ENCODE data around the gene EID2B. TPM values are rescaled to one million over a fixed set of nuclear protein-coding genes. Genes with fewer than 3 reads are reported as not detected.

The EID2B gene
- total RNA-seq, 1 experiment from 2014 or later: 4.0 TPM

- Histone ChIP-seq H3K4me3 (ENCODE audit: insufficient read depth, low read depth, low read length) (peak overlapping the region; percentile 80), H3K36me3 (replicated peaks; ENCODE audit: control insufficient read depth, insufficient read depth, low read length) (no peaks in the 10 kb centered on the region; the same call in none of the 2 replicates), H3K27me3 (ENCODE audit: control insufficient read depth, insufficient read depth, low read length) (peaks cover 34% of the 10 kb centered on the region)
- no peak for DNase-seq
Observed at GRCh38 chr19:39516270-39516669, 16.4 kb downstream of the EID2B start.

DNA sequence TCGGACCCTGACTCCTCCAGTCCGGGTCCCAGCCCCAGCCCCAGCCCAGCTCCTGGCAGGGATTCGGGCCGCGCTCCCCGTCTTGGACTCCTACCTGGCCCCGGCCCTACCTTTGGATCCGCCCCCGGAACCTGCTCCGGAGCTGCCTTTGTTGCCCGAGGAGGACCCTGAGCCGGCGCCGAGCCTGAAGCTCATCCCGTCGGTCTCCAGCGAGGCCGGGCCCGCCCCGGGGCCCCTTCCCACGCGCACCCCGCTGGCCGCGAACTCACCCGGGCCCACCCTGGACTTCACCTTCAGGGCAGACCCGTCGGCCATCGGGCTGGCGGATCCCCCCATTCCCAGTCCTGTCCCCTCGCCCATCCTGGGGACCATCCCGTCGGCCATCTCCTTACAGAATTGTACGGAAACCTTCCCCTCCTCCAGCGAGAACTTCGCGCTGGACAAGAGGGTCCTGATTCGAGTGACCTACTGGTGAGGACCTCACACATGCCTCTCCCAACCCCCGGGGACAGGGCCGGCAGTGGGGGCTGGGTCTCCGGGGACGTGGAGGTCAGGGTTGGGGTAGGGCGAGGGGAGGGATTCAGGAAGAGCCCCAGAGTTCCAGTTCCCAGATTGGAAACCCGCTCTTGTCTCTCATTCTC, 17.0 kb downstream of the EID2B start:
- Histone ChIP-seq H3K27me3 (ENCODE audit: control insufficient read depth, insufficient read depth, low read length) (peaks cover 34% of the 10 kb centered on the region), H3K4me3 (ENCODE audit: insufficient read depth, low read depth, low read length) (peak overlapping the region; percentile 80), H3K36me3 (replicated peaks; ENCODE audit: control insufficient read depth, insufficient read depth, low read length) (no peaks in the 10 kb centered on the region; the same call in 1 of the 2 replicates)
- peak; percentile 92 for DNase-seq

DNA sequence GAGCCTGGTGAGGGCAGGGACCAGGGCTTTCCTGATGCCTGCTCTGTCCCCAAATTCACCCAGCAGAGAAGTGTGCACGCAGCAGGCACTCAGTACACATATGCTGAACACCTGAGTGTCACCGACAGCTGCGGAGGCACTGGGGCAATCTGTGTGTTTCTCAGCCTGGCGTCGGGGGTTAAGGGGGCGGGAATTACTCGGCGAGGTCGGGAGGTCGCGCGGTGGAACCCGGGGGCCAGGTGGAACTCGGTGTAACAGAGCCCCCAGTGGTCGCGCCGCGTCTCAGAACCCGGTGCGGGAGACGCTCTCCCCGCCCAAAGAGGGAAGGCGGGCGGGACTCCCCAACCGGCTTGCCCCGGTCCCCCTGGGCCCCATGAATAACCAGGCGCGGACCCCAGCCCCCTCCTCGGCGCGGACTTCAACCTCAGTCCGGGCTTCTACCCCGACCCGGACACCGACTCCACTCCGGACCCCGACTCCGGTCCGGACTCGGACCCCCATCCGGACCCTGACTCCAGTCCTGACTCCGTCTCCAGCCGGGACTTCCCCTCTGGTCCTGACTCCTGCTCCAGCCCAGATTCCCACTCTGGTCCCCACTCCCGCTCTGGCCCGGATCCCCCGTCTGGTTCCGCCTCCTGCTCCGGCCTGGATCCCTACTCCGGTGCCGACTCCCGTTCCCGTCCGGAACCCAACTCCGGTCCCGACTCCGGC, 17.7 kb downstream of the EID2B start, which contains the start of gene SELENOV:
SELENOV (plus strand) TSS at position 300 of the 711 bp plus-strand sequence; CDS start at position 374, 74 bp downstream.
- Histone ChIP-seq H3K4me3 (ENCODE audit: insufficient read depth, low read depth, low read length) (peak within 1 kb of the TSS; percentile 80), H3K36me3 (replicated peaks; ENCODE audit: control insufficient read depth, insufficient read depth, low read length) (no peaks in the 10 kb centered on the region; the same call in 1 of the 2 replicates), H3K27me3 (ENCODE audit: control insufficient read depth, insufficient read depth, low read length) (peaks cover 34% of the 10 kb centered on the region)
- peak; percentile 93 for DNase-seq

DNA sequence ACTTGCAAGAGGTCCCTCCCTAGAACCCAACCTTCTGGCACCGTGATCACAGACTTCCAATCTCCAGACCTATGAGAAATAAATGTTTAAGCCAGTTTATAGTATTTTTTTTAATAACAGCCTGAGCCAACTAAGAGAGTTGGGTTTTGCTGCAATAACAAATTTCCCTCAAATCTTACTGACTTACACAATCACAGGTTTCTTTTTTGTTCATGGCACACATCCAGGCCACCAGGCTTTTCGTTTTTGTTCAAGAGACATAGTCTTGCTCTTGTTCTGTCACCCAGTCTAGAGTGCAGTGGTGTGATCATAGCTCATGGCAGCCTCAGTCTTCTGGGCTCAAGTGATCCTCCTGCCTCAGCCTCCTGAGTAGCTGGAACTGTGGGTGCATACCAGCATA, 19.7 kb downstream of the EID2B start:
- Histone ChIP-seq H3K4me3 (ENCODE audit: insufficient read depth, low read depth, low read length) (no peak overlapping the region), H3K27me3 (ENCODE audit: control insufficient read depth, insufficient read depth, low read length) (peaks cover 47% of the 10 kb centered on the region), H3K36me3 (replicated peaks; ENCODE audit: control insufficient read depth, insufficient read depth, low read length) (no peaks in the 10 kb centered on the region)
- no peak for DNase-seq

DNA sequence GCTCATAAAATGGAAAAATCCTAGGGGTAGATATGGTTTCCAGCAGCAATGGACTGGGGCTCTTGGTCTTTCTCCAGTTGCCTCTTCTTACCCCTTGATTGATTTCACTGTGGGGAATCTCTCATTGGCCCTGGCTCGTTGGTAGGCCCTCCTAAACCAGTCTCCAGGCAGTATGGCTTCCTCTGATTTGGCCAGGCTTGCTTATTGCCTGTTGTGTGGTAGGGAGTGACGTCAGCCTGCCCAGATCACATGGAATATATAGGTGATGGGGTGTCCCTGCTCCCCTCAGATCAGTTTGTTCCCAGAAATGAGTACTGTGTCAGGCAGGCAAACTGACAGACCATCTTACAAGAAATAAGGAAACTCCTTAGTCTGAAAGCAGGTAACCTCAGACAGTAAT, 23.4 kb downstream of the EID2B start:
- Histone ChIP-seq H3K36me3 (replicated peaks; ENCODE audit: control insufficient read depth, insufficient read depth, low read length) (no peaks in the 10 kb centered on the region), H3K27me3 (ENCODE audit: control insufficient read depth, insufficient read depth, low read length) (peaks cover 61% of the 10 kb centered on the region), H3K4me3 (ENCODE audit: insufficient read depth, low read depth, low read length) (no peak overlapping the region)
- DNase-seq: no peak

DNA sequence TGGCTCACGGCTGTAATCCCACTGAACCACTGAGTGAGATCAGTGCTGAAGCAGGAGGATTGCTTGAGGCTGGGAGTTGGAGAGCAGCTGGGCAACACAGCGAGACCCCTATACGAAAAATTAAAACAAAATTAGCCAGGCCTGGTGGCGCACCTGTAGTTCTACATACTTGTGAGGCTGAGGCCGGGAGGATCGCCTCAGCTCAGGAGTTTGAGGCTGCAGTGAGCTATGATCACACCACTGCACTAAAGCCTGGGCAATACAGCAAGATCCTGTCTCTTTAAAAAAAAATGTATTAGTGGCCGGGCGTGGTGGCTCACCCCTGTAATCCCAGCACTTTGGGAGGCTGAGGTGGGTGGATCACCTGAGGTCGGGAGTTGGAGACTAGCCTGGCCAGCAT, 24.0 kb downstream of the EID2B start:
- no peak for DNase-seq
- no peak overlapping the region for H3K4me3 ChIP-seq (ENCODE audit: insufficient read depth, low read depth, low read length)
- peaks cover 61% of the 10 kb centered on the region for H3K27me3 ChIP-seq (ENCODE audit: control insufficient read depth, insufficient read depth, low read length)
- no peaks in the 10 kb centered on the region for H3K36me3 ChIP-seq (replicated peaks; ENCODE audit: control insufficient read depth, insufficient read depth, low read length)

DNA sequence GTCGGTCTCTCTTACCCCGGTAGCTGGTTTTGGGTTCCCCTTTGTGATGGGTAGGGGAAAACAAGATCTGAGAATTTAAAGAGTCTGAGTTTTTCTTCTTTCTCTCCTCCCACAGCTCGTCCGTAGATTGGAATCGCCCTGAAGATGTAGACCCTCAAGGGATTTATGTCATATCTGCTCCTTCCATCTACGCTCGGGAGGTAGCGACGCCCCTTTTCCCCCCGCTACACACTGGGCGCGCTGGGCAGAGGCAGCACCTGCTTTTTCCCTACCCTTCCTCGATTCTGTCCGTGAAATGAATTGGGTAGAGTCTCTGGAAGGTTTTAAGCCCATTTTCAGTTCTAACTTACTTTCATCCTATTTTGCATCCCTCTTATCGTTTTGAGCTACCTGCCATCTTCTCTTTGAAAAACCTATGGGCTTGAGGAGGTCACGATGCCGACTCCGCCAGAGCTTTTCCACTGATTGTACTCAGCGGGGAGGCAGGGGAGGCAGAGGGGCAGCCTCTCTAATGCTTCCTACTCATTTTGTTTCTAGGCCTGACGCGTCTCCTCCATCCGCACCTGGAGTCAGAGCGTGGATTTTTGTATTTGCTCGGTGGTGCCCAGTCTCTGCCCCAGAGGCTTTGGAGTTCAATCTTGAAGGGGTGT, 24.8 kb downstream of the EID2B start:
- no peak for DNase-seq
- no peaks in the 10 kb centered on the region for H3K36me3 ChIP-seq (replicated peaks; ENCODE audit: control insufficient read depth, insufficient read depth, low read length)
- H3K27me3 ChIP-seq (ENCODE audit: control insufficient read depth, insufficient read depth, low read length): peaks cover 61% of the 10 kb centered on the region
- H3K4me3 ChIP-seq (ENCODE audit: insufficient read depth, low read depth, low read length): peak overlapping the region; percentile 63

DNA sequence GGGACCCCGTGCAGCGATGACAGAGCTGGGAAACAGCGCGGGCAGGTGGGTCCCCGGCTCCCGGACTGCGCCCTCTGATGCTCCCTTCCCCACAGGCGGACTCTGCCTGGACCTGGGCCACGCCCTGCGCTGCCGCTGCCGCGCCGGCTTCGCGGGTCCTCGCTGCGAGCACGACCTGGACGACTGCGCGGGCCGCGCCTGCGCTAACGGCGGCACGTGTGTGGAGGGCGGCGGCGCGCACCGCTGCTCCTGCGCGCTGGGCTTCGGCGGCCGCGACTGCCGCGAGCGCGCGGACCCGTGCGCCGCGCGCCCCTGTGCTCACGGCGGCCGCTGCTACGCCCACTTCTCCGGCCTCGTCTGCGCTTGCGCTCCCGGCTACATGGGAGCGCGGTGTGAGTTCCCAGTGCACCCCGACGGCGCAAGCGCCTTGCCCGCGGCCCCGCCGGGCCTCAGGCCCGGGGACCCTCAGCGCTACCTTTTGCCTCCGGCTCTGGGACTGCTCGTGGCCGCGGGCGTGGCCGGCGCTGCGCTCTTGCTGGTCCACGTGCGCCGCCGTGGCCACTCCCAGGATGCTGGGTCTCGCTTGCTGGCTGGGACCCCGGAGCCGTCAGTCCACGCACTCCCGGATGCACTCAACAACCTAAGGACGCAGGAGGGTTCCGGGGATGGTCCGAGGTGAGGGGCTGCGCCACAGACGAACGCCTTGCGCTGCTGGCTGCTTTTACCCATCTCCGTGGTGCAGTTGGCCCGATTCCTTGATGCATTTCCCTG, 25.5 kb downstream of the EID2B start:
- DNase-seq: peak; percentile 97
- H3K36me3 ChIP-seq (replicated peaks; ENCODE audit: control insufficient read depth, insufficient read depth, low read length): no peaks in the 10 kb centered on the region
- peaks cover 67% of the 10 kb centered on the region for H3K27me3 ChIP-seq (ENCODE audit: control insufficient read depth, insufficient read depth, low read length)
- peak overlapping the region; percentile 63 for H3K4me3 ChIP-seq (ENCODE audit: insufficient read depth, low read depth, low read length)

DNA sequence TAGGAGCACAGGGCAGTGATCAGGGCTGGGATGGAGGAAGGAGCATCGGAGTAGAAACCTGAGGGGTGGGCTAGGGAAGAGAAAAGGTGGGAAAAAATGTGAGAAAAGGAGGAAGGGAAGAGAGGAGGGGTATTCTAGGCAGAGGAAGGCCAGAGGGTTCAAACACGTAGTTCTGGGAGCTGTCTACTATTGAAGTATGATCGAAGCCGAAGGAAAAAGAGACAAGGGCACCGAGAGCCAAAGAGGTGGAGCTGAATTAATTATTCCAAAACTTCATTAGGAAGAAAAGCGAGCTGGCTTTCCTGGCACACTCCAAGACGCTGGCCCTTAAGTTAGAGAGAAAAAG, 26.1 kb downstream of the EID2B start:
- DNase-seq: no peak
- H3K36me3 ChIP-seq (replicated peaks; ENCODE audit: control insufficient read depth, insufficient read depth, low read length): no peaks in the 10 kb centered on the region
- H3K27me3 ChIP-seq (ENCODE audit: control insufficient read depth, insufficient read depth, low read length): peaks cover 70% of the 10 kb centered on the region
- H3K4me3 ChIP-seq (ENCODE audit: insufficient read depth, low read depth, low read length): peak overlapping the region; percentile 63; the same call in 1 of the 2 replicates

DNA sequence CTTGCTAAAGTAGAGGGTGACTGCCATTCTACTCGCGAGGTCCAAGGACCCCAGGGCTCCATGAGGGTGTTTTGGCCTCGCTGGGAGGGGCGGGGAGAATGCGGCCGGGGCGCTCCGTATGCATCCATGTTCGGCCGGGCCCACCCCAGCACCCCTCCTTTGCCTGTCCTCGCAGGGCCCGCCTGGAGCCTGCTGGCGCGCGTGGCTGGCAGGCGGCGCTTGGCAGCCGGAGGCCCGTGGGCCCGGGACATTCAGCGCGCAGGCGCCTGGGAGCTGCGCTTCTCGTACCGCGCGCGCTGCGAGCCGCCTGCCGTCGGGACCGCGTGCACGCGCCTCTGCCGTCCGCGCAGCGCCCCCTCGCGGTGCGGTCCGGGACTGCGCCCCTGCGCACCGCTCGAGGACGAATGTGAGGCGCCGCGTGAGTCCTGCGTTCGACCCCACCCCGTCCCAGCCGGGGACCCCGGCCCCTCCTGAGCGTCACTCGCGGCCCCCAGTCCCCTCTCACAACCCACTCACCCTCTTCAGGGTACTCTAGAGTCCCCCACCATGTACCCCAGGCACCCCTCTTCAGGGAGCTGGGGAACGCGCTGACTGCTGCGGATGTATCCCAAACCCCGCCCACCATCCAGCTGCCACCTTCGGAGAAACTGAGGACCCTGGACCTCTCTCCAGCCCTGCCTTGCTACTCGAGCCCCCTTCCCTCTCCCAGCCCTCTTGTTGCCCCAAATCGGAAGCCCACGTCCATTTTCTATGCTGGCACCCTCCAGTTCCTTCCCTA, 29.8 kb downstream of the EID2B start:
- Histone ChIP-seq H3K27me3 (ENCODE audit: control insufficient read depth, insufficient read depth, low read length) (peaks cover 90% of the 10 kb centered on the region), H3K4me3 (ENCODE audit: insufficient read depth, low read depth, low read length) (no peak overlapping the region), H3K36me3 (replicated peaks; ENCODE audit: control insufficient read depth, insufficient read depth, low read length) (no peaks in the 10 kb centered on the region)
- peak; percentile 98 for DNase-seq

- no peak for DNase-seq
- Histone ChIP-seq H3K27me3 (ENCODE audit: control insufficient read depth, insufficient read depth, low read length) (peaks cover 77% of the 10 kb centered on the region), H3K36me3 (replicated peaks; ENCODE audit: control insufficient read depth, insufficient read depth, low read length) (no peaks in the 10 kb centered on the region), H3K4me3 (ENCODE audit: insufficient read depth, low read depth, low read length) (no peak overlapping the region)
Observed at GRCh38 chr19:39501340-39501739, 31.3 kb downstream of the EID2B start.

DNA sequence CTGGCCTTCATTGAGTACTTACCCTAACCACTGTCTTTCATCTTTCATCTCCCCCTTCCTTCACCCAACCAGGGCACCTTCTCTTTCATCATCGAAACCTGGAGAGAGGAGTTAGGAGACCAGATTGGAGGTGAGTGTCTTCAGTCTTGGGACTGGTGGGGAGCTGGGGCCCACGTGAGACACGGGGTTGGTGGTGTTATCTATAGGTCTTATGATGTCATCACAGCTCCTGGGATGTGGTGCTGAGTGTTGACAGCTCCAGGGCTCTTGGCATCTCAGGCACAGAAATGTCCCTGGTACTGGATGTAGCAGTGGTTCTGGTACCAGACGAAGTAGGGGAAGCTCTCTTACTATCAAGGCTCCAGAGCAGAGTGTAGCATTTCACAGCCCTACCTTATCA, 32.1 kb downstream of the EID2B start:
- H3K27me3 ChIP-seq (ENCODE audit: control insufficient read depth, insufficient read depth, low read length): peaks cover 70% of the 10 kb centered on the region
- H3K4me3 ChIP-seq (ENCODE audit: insufficient read depth, low read depth, low read length): no peak overlapping the region
- DNase-seq: no peak
- no peaks in the 10 kb centered on the region for H3K36me3 ChIP-seq (replicated peaks; ENCODE audit: control insufficient read depth, insufficient read depth, low read length)

DNA sequence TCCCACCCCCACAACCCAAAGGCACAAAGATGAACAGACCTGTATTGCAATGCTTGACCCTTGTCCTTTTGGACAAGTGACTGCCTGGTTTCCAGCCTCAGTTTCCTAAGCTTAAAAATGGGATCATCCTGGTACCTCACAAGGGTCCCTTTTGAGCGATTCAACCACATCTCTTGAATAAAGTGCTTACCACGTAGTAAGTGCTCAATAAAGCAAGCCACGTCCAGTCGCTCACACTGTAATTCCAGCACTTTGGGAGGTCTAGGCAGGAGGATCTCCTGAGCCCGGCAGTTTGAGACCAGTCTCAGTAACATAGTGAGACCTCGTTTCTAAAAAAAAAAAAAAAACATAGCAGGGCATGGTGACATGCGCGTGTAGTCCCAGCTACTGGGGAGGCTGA, 32.7 kb downstream of the EID2B start:
- no peak overlapping the region for H3K4me3 ChIP-seq (ENCODE audit: insufficient read depth, low read depth, low read length)

More for the DNA sequence above, 32.7 kb downstream of the EID2B start:
- Histone ChIP-seq H3K27me3 (ENCODE audit: control insufficient read depth, insufficient read depth, low read length) (peaks cover 64% of the 10 kb centered on the region), H3K36me3 (replicated peaks; ENCODE audit: control insufficient read depth, insufficient read depth, low read length) (no peaks in the 10 kb centered on the region)
- no peak for DNase-seq

Measured in H7 (cell line).